SU-DHL-6 (cell line): Measurements from ENCODE around the gene NPAS3.

ENCODE experiments used
- EZH2phosphoT487 ChIP-seq: fragments of 200-600 bp; sonication (generic), shearing (Covaris generic); conservative IDR thresholded peaks from 2 replicates; pipeline ENCODE4 v1.6.1; 2018; ENCODE audit warnings: mild to moderate bottlenecking, antibody characterized with exemption, low read length, moderate library complexity, mixed read lengths
- TF ChIP-seq, protein P1 (sequence below): fragments of 200-600 bp; sonication (generic); IDR thresholded peaks from one replicate; pipeline ENCODE4 v1.5.1; 2017; ENCODE audit warnings: antibody characterized with exemption, mild to moderate bottlenecking, low read length, moderate library complexity; ENCODE audit not compliant: insufficient read depth, poor library complexity, severe bottlenecking

GRCh38 chr14:33014710-33015109 lies 76.0 kb downstream of the NPAS3 start:
- TF ChIP-seq, protein P1, sequence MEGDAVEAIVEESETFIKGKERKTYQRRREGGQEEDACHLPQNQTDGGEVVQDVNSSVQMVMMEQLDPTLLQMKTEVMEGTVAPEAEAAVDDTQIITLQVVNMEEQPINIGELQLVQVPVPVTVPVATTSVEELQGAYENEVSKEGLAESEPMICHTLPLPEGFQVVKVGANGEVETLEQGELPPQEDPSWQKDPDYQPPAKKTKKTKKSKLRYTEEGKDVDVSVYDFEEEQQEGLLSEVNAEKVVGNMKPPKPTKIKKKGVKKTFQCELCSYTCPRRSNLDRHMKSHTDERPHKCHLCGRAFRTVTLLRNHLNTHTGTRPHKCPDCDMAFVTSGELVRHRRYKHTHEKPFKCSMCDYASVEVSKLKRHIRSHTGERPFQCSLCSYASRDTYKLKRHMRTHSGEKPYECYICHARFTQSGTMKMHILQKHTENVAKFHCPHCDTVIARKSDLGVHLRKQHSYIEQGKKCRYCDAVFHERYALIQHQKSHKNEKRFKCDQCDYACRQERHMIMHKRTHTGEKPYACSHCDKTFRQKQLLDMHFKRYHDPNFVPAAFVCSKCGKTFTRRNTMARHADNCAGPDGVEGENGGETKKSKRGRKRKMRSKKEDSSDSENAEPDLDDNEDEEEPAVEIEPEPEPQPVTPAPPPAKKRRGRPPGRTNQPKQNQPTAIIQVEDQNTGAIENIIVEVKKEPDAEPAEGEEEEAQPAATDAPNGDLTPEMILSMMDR, result no peak
- TF ChIP-seq EZH2phosphoT487, result no peak
